Measurements from ENCODE around the gene GAS1. TPM values are rescaled to one million over a fixed set of nuclear protein-coding genes. Genes with fewer than 3 reads are reported as not detected.

GAS1 gene
- total and polyA plus RNA-seq, 2 donors (not counting 1 experiment from before 2014, with no cell fraction given), result 1.6 to 7.4 TPM

DNA sequence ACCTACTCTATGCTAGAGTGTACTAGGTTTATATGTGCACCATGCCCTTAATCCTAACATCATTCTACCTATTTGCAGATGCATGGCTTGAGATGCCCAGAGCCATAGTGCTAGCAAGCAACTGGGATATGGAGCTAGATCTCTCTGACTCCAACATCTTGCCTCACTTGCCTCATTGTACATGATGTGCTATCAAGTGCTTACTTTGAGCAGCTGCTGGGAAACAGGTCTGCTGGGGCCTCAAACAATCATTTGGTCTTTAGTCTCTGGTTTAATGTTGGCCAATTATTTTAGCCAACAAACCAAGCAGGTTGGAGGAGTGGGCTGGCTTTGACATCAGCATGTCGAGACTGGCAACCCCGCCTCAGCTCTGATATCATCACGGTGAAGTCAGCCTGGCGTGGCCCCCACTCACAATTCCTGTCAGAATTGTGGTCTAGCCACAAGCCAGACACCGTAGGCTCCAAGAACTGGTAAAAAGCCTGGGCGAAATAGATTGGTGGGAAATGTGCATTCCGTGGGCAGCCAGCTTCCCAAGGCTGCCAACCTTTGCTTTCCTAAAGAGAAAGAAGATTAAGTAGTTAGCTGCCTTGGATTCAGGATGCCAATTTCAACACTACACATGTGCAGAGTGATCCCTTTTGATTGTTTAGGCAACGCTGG lies 21.1 kb upstream of the GAS1 start:
- H3K4me2 ChIP-seq (ENCODE audit: extremely low read depth, insufficient read depth, low read length), result no peak overlapping the region

DNA sequence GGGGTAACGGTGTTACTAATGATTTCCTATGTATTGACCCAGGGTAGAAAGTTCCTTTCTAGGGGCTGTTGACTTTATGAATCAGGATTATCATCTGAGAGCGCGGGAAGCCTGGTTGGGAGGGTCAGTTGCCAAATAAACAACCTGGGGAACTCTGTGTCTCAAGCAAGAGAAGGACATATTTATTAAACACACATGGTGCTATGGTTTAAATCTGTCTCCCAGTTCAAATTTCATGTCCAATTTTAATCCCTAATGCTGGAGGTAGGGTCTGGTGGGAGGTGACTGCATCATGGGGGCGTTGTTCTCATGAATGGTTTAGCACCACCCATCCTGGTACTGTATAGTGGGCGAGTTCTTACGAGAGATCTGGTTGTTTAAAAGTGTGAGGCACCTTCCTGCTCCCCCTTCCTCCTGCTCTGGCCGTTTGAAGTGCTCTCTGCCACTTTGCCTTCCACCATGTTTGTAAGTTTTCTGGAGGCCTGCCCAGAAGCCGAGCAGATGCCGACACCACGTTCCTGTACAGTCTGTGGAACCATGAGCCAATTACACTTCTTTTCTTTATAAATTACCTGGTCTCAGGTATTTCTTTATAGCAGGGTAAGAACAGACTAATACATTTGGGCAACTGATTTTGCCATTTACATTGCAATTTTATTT lies 19.7 kb upstream of the GAS1 start:
- Histone ChIP-seq H3K9ac (ENCODE audit: insufficient read depth, low read length) (no peak overlapping the region), H3K27me3 (ENCODE audit: control insufficient read depth, insufficient read depth, low read length) (no peaks in the 10 kb centered on the region), H3K4me3 (replicated peaks in 1 of 4; ENCODE audit: control extremely low read depth in 1 of 4, insufficient read depth in 1 of 4, low read depth in 3 of 4, low read length in 4 of 4) (no peak overlapping the region), H4K20me1 (ENCODE audit: control insufficient read depth, extremely low read depth, insufficient read depth, low read length) (no peaks in the 10 kb centered on the region), H3K27ac (ENCODE audit: insufficient read depth, low read length) (no peak overlapping the region), H3K4me2 (ENCODE audit: extremely low read depth, insufficient read depth, low read length) (no peak overlapping the region), H3K9me3 (ENCODE audit: control insufficient read depth, insufficient read depth, low read depth, low read length) (no peaks in the 10 kb centered on the region), H3K36me3 (ENCODE audit: control insufficient read depth, insufficient read depth, low read length) (no peaks in the 10 kb centered on the region), H2AFZ (ENCODE audit: low read length) (no peak overlapping the region), H3K79me2 (ENCODE audit: control insufficient read depth, insufficient read depth, low read length) (no peaks in the 10 kb centered on the region), H3K4me1 (ENCODE audit: control insufficient read depth, extremely low read depth, insufficient read depth, low read length) (no peaks in the 10 kb centered on the region)
- no peak for DNase-seq (ENCODE audit: low read depth in 2 of 2)
- TF ChIP-seq, protein P1, sequence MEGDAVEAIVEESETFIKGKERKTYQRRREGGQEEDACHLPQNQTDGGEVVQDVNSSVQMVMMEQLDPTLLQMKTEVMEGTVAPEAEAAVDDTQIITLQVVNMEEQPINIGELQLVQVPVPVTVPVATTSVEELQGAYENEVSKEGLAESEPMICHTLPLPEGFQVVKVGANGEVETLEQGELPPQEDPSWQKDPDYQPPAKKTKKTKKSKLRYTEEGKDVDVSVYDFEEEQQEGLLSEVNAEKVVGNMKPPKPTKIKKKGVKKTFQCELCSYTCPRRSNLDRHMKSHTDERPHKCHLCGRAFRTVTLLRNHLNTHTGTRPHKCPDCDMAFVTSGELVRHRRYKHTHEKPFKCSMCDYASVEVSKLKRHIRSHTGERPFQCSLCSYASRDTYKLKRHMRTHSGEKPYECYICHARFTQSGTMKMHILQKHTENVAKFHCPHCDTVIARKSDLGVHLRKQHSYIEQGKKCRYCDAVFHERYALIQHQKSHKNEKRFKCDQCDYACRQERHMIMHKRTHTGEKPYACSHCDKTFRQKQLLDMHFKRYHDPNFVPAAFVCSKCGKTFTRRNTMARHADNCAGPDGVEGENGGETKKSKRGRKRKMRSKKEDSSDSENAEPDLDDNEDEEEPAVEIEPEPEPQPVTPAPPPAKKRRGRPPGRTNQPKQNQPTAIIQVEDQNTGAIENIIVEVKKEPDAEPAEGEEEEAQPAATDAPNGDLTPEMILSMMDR (conservative IDR thresholded peaks at IDR 0.05 in 1 of 2, IDR thresholded peaks at IDR 0.05 in 1 of 2; ENCODE audit: low read depth in 1 of 2, low read length in 2 of 2), result no peak

More for the DNA sequence above, 21.1 kb upstream of the GAS1 start:
- Histone ChIP-seq H3K36me3 (ENCODE audit: control insufficient read depth, insufficient read depth, low read length) (no peaks in the 10 kb centered on the region), H4K20me1 (ENCODE audit: control insufficient read depth, extremely low read depth, insufficient read depth, low read length) (no peaks in the 10 kb centered on the region), H3K4me1 (ENCODE audit: control insufficient read depth, extremely low read depth, insufficient read depth, low read length) (no peaks in the 10 kb centered on the region), H2AFZ (ENCODE audit: low read length) (no peak overlapping the region), H3K27me3 (ENCODE audit: control insufficient read depth, insufficient read depth, low read length) (no peaks in the 10 kb centered on the region), H3K27ac (ENCODE audit: insufficient read depth, low read length) (no peak overlapping the region), H3K4me3 (replicated peaks in 1 of 4; ENCODE audit: control extremely low read depth in 1 of 4, insufficient read depth in 1 of 4, low read depth in 3 of 4, low read length in 4 of 4) (no peak overlapping the region), H3K79me2 (ENCODE audit: control insufficient read depth, insufficient read depth, low read length) (no peaks in the 10 kb centered on the region), H3K9me3 (ENCODE audit: control insufficient read depth, insufficient read depth, low read depth, low read length) (no peaks in the 10 kb centered on the region), H3K9ac (ENCODE audit: insufficient read depth, low read length) (no peak overlapping the region)
- TF ChIP-seq EZH2 (IDR thresholded peaks at IDR 0.05; ENCODE audit: low read length, missing control alignments), result no peak
- TF ChIP-seq, protein P1 (conservative IDR thresholded peaks at IDR 0.05 in 1 of 2, IDR thresholded peaks at IDR 0.05 in 1 of 2; ENCODE audit: low read depth in 1 of 2, low read length in 2 of 2), result no peak
- peak in 1 of 2 donors; percentile 74 for DNase-seq (ENCODE audit: low read depth in 2 of 2)

DNA sequence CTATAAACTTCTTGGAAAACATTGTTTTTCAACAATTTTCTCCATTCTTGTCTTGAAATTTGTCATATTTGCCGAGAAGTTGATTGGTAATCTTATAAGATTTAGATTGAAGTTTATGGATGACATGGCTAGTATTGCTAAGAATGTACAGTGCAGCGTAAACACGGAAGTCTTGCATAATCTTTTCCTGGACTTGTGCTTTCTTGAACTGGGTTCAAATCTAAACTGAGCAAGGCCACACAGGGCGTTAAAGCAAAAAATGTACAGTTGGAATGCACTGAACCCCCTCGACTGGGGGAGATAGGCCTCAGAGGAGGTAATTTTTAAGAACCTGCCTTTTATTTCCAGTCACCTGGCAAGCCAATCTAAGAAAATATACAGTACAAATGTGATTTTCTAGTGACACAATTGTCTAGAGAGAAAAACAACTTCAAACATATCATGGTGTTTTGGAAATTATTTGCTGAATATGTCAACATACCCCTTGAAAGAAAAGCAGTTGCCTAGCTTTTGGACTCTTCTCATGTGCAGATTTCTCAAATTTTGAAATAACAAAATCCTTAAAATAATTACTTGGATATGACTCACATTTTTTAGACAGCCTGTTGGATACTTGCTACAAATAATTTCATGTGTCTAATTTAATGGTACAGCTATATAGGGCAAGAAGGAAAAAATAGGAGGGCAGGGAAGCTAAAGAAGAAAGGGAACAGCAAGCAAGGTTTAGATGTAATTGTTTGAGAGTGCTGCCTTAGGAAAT lies 18.5 kb upstream of the GAS1 start:
- H4K20me1 ChIP-seq (ENCODE audit: control insufficient read depth, extremely low read depth, insufficient read depth, low read length), result no peaks in the 10 kb centered on the region
- H3K79me2 ChIP-seq (ENCODE audit: control insufficient read depth, insufficient read depth, low read length), result no peaks in the 10 kb centered on the region
- TF ChIP-seq, protein P1 (conservative IDR thresholded peaks at IDR 0.05 in 1 of 2, IDR thresholded peaks at IDR 0.05 in 1 of 2; ENCODE audit: low read depth in 1 of 2, low read length in 2 of 2), result no peak
- TF ChIP-seq EZH2 (IDR thresholded peaks at IDR 0.05; ENCODE audit: low read length, missing control alignments), result no peak
- no peak overlapping the region for H2AFZ ChIP-seq (ENCODE audit: low read length)
- no peaks in the 10 kb centered on the region for H3K4me1 ChIP-seq (ENCODE audit: control insufficient read depth, extremely low read depth, insufficient read depth, low read length)
- H3K4me3 ChIP-seq (replicated peaks in 1 of 4; ENCODE audit: control extremely low read depth in 1 of 4, insufficient read depth in 1 of 4, low read depth in 3 of 4, low read length in 4 of 4), result no peak overlapping the region
- no peak overlapping the region for H3K9ac ChIP-seq (ENCODE audit: insufficient read depth, low read length)
- DNase-seq (ENCODE audit: low read depth in 2 of 2), result peak in 1 of 2 donors; percentile 72
- no peak overlapping the region for H3K4me2 ChIP-seq (ENCODE audit: extremely low read depth, insufficient read depth, low read length)
- H3K9me3 ChIP-seq (ENCODE audit: control insufficient read depth, insufficient read depth, low read depth, low read length), result no peaks in the 10 kb centered on the region
- H3K27ac ChIP-seq (ENCODE audit: insufficient read depth, low read length), result no peak overlapping the region
- H3K36me3 ChIP-seq (ENCODE audit: control insufficient read depth, insufficient read depth, low read length), result no peaks in the 10 kb centered on the region
- no peaks in the 10 kb centered on the region for H3K27me3 ChIP-seq (ENCODE audit: control insufficient read depth, insufficient read depth, low read length)

Data from fibroblast of lung (primary cell).